SK-N-SH (cell line): ENCODE data around the gene CLDN10.

Experiments used
- CTCF ChIP-seq: fragments of 200-600 bp; sonication (generic); IDR thresholded peaks from 2 replicates; pipeline ENCODE4 v1.6.1; 2017; ENCODE audit warnings: antibody characterized with exemption, mild to moderate bottlenecking, moderate library complexity
- ELF1 ChIP-seq: IDR thresholded peaks from 2 replicates; pipeline ENCODE4 v1.4.0; 2012
- JUND ChIP-seq: IDR thresholded peaks from 2 replicates; pipeline ENCODE4 v1.4.0; 2012
- RXRA ChIP-seq: IDR thresholded peaks from 2 replicates; pipeline ENCODE4 v1.4.0; 2012; ENCODE audit warnings: low read depth, mild to moderate bottlenecking, borderline replicate concordance

GRCh38 chr13:95505986-95506385 lies 46.5 kb upstream of the CLDN10 start:
- TF ChIP-seq ELF1 (no peak), JUND (no peak), CTCF (no peak), RXRA (no peak)
